Tibial nerve (tissue), 4 donors: ENCODE results near the gene DEGS2. TPM values are rescaled to one million over a fixed set of nuclear protein-coding genes. Genes with fewer than 3 reads are reported as not detected.
A peak's percentile ranks its signal among the peaks of the same experiment; 100 is the strongest.
"Not testable (repeated sequence)": the region's sequence is repeated elsewhere in the genome, so short reads cannot be mapped to it uniquely, and the experiment has no call there.

Experiments used
- DNase-seq, 2 donors: peaks; one replicate each; pipeline ENCODE4 v3.0.0-alpha.2; 2019; ENCODE audit warnings: low spot score in 2 of 2
- H3K27ac ChIP-seq, 4 donors: fragments of 200-600 bp; sonication (generic) in 3 of 4; one replicate each; pipeline ENCODE4 v1.5.1; 2017 to 2019; ENCODE audit warnings: mild to moderate bottlenecking in 1 of 4
- H3K27me3 ChIP-seq, 2 donors: fragments of 200-600 bp; sonication (generic) in 1 of 2; one replicate each; pipeline versions ENCODE4 v1.5.1 to v1.6.0; 2017 to 2019
- H3K36me3 ChIP-seq, 3 donors: fragments of 200-600 bp; sonication (generic); one replicate each; pipeline ENCODE4 v1.5.1; 2018 to 2019
- H3K4me1 ChIP-seq, 4 donors: fragments of 200-600 bp; sonication (generic) in 3 of 4; one replicate each; pipeline ENCODE4 v1.5.1; 2017 to 2019
- H3K4me3 ChIP-seq, 4 donors: fragments of 200-600 bp; sonication (generic) in 3 of 4; one replicate each; pipeline ENCODE4 v1.5.1; 2017 to 2019; ENCODE audit warnings: mild to moderate bottlenecking in 1 of 4, moderate library complexity in 1 of 4
- H3K9me3 ChIP-seq, 4 donors: fragments of 200-600 bp; sonication (generic) in 3 of 4; one replicate each; pipeline ENCODE4 v1.5.1; 2017 to 2019
- CTCF ChIP-seq, 5 experiments: fragments of 200-600 bp in 3 of 5; fragments of 450-650 bp in 2 of 5; sonication (generic) in 3 of 5; IDR thresholded peaks; one replicate each; pipeline ENCODE4 v1.5.1; 2016 to 2019; ENCODE audit warnings: antibody characterized with exemption in 5 of 5, mild to moderate bottlenecking in 3 of 5, moderate library complexity in 2 of 5
- EP300 ChIP-seq, 2 donors: sonication (generic); formaldehyde crosslinking; IDR thresholded peaks; one replicate each; pipeline ENCODE4 v1.6.1; 2017; ENCODE audit warnings: antibody characterized with exemption in 2 of 2, mild to moderate bottlenecking in 1 of 2
- POLR2A ChIP-seq, 2 donors: fragments of 450-650 bp; IDR thresholded peaks; one replicate each; pipeline ENCODE4 v1.6.1; 2017; ENCODE audit warnings: antibody characterized with exemption in 2 of 2, mild to moderate bottlenecking in 2 of 2, moderate library complexity in 2 of 2
- WGBS, 2 donors: methylation state at CpG; one replicate each; pipeline ENCODE4 v1.1.5; 2018; 5-methylcytosine and 5-hydroxymethylcytosine counted together
- total RNA-seq, 4 donors: library from RNA; depleted of rRNA; stranded (reverse); fragments of >200 nt; gene quantifications; one replicate each; pipeline ENCODE4 v1.1.0, GENCODE V29; 2016

Gene DEGS2
- total RNA-seq, 4 donors from 2014 or later = 1.3 to 5.1 (median 1.8) TPM

GRCh38 chr14:100188392-100189030 is 29.1 kb upstream of the DEGS2 start:
- Histone ChIP-seq H3K9me3 (no peaks in the 10 kb centered on the region), H3K27ac (no peak overlapping the region), H3K4me3 (no peak overlapping the region), H3K27me3 (no peaks in the 10 kb centered on the region), H3K4me1 (peaks cover 0 to 18% (median 7%) of the 10 kb centered on the region in 4 donors), H3K36me3 (no peaks in the 10 kb centered on the region)
- TF ChIP-seq CTCF (IDR thresholded peaks at IDR 0.05) = no peak
- TF ChIP-seq EP300 (IDR thresholded peaks at IDR 0.05) = no peak
- no peak for TF ChIP-seq POLR2A (IDR thresholded peaks at IDR 0.05)
- no peak for DNase-seq
- 85 to 89% methylated on average over 7 to 12 of the region's 12 CpGs for WGBS, 2 donors

- no peaks in the 10 kb centered on the region for H3K27me3 ChIP-seq
- 84 to 89% methylated on average over 12 of the region's 12 CpGs for WGBS, 2 donors
- H3K4me1 ChIP-seq = peaks cover 0 to 9% (median 4%) of the 10 kb centered on the region in 4 donors
- TF ChIP-seq POLR2A (IDR thresholded peaks at IDR 0.05) (no peak), EP300 (IDR thresholded peaks at IDR 0.05) (no peak), CTCF (IDR thresholded peaks at IDR 0.05) (no peak)
- H3K36me3 ChIP-seq = no peaks in the 10 kb centered on the region
- no peak overlapping the region for H3K27ac ChIP-seq
- H3K4me3 ChIP-seq = no peak overlapping the region
- no peaks in the 10 kb centered on the region for H3K9me3 ChIP-seq
- DNase-seq = no peak
Measured at GRCh38 chr14:100187247-100187833, 27.9 kb upstream of the DEGS2 start.

- DNase-seq, H3K9me3 ChIP-seq, H3K4me1 ChIP-seq, H3K4me3 ChIP-seq, H3K36me3 ChIP-seq, H3K27ac ChIP-seq, H3K27me3 ChIP-seq: not testable (repeated sequence)
- 58 to 83% methylated on average over 2 to 4 of the region's 4 CpGs for WGBS, 2 donors
Measured at GRCh38 chr14:100181876-100182551, 22.6 kb upstream of the DEGS2 start.

GRCh38 chr14:100180671-100181070 is 21.2 kb upstream of the DEGS2 start:
- H3K27ac ChIP-seq, H3K4me3 ChIP-seq, H3K27me3 ChIP-seq, H3K9me3 ChIP-seq, DNase-seq, H3K36me3 ChIP-seq, H3K4me1 ChIP-seq: not testable (repeated sequence)
- WGBS, 2 donors = 98% methylated on average over 9 to 16 of the region's 30 CpGs

- no peak for TF ChIP-seq EP300 (IDR thresholded peaks at IDR 0.05)
- TF ChIP-seq POLR2A (IDR thresholded peaks at IDR 0.05) = no peak
- no peak for TF ChIP-seq CTCF (IDR thresholded peaks at IDR 0.05)
- 87 to 92% methylated on average over 7 of the region's 7 CpGs for WGBS, 2 donors
- Histone ChIP-seq H3K36me3 (no peaks in the 10 kb centered on the region), H3K4me1 (peaks cover 0 to 3% (median 0%) of the 10 kb centered on the region in 4 donors), H3K27me3 (no peaks in the 10 kb centered on the region), H3K9me3 (no peaks in the 10 kb centered on the region), H3K4me3 (no peak overlapping the region), H3K27ac (peak overlapping the region in 1 of 4 donors; percentile 17)
- DNase-seq = no peak
Measured at GRCh38 chr14:100178691-100179090, 19.2 kb upstream of the DEGS2 start.

- no peak overlapping the region for H3K27ac ChIP-seq
- DNase-seq = no peak
- H3K9me3 ChIP-seq = no peaks in the 10 kb centered on the region
- no peaks in the 10 kb centered on the region for H3K27me3 ChIP-seq
- 92 to 93% methylated on average over 14 of the region's 14 CpGs for WGBS, 2 donors
- no peak for TF ChIP-seq CTCF (IDR thresholded peaks at IDR 0.05)
- no peak for TF ChIP-seq EP300 (IDR thresholded peaks at IDR 0.05)
- no peak for TF ChIP-seq POLR2A (IDR thresholded peaks at IDR 0.05)
- no peak overlapping the region for H3K4me3 ChIP-seq
- peaks cover 0 to 3% (median 0%) of the 10 kb centered on the region in 3 donors for H3K36me3 ChIP-seq
- no peaks in the 10 kb centered on the region for H3K4me1 ChIP-seq
Measured at GRCh38 chr14:100176811-100177327, 17.4 kb upstream of the DEGS2 start.
